NCI-H128 (cell line): Measurements from ENCODE around the gene ENTREP1.
"Not testable (repeated sequence)": the region's sequence is repeated elsewhere in the genome, so short reads cannot be mapped to it uniquely, and the experiment has no call there.

Experiments used
- DNase-seq: peaks from one replicate; lab custom pipeline; 2025; ENCODE audit not compliant: unreplicated experiment; lab: John Stamatoyannopoulos, UW

The ENTREP1 gene, protein sequence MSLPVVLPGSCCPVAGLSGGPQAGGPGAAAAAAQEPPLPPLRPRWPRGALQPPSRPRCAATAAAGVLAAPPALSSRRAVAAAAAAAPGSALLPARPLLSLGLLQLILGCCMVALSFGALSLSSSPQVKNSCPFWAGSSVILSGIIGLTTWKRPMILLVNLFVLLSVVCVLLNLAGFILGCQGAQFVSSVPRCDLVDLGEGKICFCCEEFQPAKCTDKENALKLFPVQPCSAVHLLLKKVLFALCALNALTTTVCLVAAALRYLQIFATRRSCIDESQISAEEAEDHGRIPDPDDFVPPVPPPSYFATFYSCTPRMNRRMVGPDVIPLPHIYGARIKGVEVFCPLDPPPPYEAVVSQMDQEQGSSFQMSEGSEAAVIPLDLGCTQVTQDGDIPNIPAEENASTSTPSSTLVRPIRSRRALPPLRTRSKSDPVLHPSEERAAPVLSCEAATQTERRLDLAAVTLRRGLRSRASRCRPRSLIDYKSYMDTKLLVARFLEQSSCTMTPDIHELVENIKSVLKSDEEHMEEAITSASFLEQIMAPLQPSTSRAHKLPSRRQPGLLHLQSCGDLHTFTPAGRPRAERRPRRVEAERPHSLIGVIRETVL

DNA sequence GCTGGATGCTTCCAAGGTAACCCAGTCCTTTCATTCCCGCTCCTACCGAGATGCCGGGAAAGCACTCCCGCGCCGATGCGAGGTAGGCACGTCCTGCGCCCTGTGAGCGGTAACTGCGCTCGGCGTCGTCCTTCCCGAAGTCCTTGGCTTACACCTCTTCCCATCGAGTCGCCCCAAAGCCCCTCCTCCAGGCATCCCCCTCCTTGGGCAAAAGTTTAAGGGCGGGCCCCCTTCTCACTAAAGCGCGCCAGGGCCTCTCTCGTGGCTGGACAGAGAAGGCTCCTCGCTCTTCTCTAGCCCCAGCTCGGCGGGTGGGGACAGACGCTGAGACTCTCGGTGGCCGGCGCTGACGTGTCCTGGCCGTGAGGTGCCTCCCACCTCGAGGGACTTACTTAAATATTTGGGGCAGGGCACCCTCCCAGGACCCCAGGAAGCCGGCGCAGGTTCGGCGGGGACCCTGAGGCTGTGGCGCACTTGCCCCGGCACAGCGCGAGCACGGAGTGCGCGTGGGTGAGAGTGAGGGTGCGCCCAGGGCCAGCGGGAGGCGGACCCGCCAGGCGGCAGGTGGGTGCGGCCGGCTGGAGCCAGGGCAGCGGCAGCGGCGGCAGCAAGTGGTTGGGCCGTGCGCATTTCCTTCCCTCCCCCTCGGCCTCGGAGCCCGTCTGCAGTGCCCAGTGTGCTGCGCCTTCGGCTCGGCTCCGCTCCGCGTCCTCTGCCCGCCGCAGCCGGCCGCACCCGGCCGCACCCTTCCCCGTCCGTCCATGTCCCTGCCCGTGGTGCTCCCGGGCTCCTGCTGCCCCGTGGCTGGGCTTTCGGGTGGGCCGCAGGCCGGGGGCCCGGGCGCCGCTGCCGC, at the start of gene ENTREP1:
ENTREP1 (plus strand) TSS at position 667 of the 853 bp plus-strand sequence; CDS start at position 762, 95 bp downstream.
- DNase-seq = peak; percentile 33

DNA sequence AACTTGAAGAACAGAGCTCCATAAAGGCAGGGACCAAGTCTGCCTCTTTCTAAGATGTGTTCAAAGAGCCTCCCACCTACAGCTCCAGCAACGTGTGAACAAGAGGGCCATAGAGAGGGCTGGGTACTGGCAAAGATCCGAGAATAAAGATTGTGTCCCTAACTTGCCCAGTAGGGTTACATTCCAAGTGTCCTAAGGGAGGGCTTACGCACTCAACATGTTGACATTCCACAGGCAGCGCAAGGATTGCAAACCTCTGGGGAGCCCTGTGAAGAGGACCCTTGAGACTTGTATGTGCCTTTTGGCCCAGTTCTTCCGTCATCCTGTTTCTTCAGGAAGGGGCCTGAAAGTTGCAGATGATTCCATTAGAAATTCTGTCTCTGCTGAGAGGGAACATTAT, 48.2 kb upstream of the ENTREP1 start:
- no peak for DNase-seq

DNA sequence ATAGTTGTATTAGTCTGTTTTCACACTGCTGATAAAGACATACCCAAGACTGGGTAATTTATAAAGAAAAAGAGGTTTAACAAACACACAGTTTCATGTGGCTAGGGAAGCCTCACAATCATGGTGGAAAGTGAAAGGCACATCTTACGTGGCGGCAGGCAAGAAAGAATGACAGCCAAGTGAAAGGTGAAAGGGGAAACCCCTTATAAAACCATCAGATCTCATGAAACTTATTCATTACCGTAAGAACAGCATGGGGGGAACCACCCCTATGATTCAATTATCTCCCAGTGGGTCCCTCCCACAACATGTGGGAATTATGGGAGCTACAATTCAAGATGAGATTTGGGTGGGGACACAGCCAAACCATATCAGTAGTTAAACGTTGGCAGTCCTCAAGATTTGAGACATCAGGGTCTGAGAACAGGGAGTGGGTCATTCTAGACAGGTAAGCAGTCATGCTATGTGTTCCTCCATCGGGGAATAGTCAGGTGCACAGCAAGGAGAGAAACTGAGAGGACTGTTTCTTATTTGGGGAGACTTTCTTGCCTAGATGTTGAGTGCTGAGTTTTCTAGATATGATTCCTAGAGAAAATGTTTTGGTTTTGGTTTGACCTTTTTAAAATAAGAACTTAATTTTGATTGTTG, 45.8 kb upstream of the ENTREP1 start:
- no peak for DNase-seq

DNA sequence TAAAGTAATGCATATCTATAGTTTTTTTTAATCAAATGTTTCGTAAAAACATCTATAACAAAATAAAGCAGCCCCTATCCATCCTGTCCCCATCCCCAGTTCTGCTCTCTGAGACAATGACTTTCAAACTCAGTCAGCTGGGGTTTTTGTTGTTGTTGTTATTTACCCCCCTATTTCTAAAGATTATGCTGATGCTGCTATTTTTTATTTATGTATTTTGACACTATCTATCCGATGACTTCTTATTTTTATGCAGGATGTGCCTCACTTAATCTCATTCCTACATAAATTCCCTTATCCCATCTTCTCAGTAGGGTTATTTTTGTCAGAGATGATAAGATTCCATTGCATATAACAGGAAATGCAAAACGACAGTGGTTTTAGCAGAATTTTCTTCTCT, 45.3 kb upstream of the ENTREP1 start:
- no peak for DNase-seq

DNA sequence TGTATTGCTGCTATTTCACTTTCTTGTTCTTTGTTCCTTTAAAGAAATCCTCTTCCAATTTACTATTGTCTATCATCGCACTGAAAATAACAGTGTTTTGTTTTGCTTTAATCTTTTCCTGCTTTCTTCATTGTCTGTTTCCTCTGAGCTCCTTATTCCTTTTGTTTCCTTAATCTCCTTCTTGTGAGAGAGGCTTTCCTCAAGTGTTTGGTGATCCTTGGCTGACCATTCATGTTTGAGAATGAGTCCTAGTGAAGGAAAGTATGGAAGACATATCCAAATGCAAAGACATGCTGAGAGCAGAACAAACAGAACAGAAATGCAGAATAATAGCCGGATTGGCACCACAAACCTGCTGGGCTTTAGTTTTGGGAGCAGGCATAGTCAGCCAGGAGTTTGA, 42.0 kb upstream of the ENTREP1 start:
- DNase-seq = no peak

DNA sequence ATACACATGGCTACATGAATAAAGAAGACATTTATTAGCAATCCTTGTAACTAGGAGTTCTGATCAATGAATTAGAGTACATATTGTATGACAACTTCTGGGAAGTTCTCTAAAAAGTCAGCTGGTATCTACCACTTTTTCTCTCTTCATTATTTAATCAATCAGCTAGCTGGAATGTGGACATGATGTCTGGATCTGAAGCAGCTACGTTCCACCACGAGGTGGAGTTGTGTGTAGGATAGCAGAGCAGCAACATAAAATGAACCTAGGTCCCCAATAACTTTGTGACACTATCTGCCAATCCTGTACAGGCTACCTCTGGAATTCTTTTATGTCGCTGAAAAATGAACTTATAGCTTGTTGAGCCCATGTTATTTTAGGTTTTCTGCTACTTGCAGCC, 32.9 kb upstream of the ENTREP1 start:
- DNase-seq = no peak

DNA sequence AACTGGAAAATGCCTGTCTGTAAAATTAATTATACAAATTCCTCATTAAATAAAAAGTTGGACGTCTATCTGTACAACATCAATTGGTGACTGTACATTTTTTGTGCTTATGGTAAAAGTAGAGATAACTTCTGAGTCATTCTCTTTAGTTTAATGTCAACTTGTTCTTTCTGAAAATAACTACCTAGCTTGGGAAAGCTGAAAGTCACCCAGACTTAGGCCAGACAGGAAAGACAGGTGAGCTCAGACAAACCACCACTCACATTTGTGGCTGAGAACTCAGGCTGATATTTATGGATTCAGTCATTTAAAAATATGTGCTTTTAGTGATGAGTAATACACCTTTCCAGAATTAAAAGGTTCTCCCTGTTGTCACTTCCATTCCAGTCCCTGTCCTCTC, 31.9 kb upstream of the ENTREP1 start:
- no peak for DNase-seq

DNA sequence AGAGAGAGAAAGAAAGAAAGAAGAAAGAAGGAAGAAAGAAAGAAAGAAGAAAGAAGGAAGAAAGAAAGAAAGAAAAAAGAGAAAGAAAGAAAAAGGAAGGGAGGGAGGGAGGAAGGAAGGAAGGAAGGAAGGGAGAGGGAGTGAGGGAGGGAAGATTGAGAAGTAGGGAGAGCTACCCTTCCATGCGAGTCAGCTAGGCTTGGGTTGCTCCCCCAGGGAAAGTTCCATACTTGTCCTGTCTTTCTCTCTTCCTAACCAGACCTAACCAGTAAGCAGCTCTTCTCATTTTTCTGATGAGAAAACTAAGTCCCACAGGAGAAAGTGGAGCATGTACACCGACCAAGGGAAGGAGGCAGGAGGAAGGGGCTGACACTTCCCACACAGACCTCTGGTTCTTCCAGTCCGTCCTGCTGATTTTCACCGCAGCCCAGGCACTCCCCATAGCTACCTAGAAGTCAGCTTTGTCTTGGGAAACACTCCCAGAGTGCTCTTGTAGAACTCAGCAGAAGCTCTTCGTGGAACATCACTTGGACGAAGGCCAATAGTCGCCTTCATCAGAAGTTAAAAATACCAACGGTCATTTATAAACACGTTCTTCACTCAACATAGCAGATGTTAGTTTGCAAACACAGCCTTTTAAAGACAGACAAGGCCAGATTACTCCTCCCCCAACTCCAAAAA, 29.0 kb upstream of the ENTREP1 start:
- DNase-seq = no peak

DNA sequence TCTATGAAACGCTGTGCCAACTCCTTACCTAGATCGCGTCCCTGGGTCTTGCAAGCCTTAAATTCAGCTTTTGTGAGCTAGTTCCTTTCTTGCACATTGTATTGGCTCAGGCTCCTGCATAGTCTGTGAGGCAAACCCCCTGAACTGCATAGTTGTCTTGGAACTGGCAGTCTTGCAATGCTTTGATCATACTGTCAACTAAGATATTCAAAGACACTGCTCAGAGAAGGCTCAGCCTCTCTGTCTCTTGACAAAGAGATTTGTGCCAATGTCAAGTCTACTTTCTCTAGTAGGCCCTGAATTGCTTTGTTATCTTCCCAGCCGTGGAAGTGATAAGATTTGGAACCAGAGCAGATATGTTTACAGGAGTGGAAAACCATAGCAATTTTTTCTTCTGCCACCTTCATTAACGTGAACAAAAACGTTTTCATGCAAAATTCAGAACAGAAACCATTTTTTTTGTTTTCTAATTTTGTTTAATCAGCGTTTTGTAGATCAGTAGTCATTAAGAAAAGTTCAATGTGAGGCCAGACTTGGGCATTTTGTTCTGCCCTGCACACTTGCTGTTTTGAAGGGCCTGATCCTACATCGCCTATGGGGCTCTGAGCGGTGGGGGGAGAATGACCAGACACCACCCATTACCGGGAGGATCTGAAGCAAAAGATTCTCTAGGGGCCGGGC, 27.6 kb upstream of the ENTREP1 start:
- DNase-seq = no peak

DNA sequence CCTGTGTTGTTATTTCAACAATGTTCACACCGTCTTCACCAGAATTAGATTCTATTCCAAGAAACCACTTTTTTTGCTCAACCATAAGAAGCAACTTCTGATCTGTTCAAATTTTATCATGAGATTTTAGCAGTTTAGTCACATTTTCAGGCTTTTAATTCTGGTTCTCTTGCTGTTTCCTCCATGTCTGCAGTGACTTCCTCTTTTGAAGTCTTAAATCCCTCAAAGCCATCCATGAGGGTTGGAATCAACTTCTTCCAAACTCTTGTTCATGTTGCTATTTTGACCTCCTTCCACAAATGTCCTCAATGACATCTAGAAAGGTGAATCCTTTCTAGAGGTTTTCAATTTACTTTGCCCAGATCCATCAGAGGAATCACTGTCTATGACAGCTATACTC, 25.7 kb upstream of the ENTREP1 start:
- DNase-seq = no peak

DNA sequence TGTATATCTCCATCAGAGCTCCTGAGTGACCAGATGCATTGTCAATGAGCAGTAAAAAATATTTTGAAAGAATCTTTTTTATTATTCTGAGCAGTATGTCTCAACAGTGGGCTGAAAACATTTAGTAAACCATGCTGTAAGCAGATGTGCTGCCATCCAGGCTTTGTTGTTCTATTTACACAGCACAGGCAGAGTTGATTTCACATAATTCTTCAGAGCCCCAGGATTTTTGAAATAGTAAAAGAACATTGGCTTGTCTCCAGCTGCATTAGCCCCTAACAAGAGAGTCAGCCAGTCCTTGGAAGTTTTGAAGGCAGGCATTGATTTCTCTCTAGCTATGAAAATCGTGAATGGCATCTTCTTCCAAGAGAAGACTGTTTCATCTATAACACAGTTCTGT, 25.2 kb upstream of the ENTREP1 start:
- no peak for DNase-seq

DNA sequence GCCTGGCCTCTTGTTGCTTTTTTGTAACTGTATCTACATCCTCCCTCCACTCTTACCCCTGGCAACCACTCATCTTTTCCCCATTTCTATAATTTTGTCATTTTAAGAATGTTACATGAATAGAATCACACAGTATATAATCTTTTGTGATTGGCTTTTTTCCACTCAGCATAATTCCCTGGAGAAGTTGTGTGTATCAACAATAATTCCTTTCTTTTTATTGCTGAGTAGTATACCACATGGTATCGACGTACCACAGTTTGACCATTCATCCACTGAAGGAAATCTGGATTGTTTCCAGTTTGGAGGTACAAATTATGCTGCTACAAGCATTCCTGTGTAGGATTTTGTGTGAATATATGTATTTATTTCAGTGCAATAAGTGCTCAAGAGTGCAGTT, 21.7 kb upstream of the ENTREP1 start:
- DNase-seq = no peak

DNA sequence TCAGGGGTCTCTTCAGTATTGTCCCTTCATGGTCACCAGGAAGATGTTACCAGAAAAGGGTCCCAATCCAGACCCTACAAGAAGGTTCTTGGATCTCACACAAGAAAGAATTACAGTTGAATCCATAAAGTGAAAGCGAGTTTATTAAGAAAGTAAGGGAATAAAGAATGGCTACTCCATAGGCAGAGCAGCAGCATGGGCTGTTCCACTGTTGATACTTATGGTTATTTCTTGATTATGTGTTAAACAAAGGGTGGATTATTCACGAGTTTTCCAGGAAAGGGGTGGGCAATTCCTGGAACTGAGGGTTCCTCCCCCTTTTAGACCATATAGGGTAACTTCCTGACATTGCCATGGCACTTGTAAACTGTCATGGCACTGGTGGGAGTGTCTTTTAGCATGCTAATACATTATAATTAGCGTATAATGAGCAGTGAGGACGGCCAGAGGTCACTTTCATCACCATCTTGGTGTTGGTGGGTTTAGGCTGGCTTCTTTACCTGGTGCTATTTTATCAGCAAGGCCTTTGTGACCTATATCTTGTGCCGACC, 18.0 kb upstream of the ENTREP1 start:
- not testable (repeated sequence) for DNase-seq

DNA sequence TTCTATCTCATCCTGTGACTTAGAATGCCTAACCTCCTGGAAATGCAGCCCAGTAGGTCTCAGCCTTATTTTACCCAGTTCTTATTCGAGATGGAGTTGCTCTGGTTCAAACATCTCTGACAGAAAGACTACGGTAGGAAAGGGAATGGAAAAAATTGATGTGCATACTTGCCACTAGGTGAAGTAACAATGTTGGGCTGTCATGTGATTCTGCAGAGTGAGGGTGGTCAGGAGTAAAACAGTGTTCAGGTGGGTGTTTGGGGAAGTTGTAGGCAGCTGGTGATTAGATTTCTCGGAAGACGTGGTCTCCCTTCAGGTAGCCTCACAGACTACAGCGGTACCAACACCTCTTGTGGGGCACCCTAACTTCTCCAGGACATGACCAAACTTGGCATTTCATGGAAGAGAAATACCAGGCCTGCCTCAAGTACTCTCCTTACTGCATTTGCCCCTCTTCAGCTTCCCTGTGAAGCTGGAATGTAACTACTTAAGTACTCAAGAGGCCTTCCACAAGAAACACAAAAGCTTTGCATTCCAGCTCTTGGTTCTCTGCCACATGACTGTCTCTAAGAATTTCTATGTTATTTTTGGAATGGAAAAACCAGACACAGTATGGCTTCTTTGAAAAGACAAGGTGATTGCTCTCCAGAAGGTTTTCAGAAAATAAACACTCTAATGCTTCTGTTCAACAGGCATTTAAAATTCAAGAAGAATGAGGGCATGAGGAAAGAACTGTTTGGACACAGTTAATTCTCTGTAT, 17.4 kb upstream of the ENTREP1 start:
- DNase-seq = no peak

DNA sequence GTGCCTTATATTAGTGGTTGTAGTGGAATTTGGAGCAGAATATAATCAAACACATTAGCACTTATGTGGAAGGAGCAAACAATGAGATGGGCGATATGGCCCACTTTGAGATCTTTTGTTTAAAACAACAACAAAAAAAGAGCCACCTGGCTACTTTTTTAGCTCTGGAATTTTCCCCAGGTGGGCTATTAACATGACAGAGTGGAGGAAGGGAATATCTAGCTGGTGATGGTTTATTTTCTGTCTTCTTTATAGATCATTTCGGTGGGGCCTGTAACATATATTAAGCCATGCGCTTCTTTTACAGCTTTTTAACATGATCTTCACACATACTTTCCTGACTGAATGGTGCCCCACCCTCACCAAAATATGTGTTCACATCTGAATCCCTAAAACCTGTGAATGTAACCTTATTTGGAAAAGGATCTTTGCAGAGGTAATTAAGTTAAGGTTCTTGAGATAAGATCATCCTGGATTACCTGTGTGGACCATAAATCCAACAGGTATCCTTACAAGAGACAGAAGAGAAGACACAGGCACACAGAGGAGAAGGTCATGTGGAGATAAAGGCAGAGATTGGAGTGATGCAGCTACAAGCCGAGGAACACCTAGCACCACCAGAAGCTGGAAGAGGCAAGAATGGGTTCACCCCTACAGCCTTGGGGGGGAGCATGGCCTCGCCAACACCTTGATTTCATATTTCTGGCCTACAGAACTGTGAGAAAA, 16.6 kb upstream of the ENTREP1 start:
- no peak for DNase-seq

DNA sequence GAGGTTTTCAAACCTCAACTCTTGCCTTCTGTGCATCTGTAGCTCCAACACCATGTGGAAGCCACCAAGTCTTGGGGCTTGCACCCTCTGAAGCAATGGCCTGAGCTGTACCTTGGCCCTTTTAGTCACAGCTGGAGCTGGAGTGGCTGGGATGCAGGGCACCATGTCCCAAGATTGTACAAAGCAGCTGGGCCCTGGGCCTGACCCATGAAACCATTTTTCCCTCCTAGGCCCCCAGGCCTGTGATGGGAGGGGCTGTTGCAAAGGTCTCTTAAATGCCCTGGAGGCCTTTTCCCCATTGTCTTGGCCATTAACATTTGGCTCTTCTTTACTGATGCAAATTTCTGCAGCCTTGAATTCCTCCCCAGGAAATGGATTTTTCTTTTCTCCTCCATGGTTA, 11.8 kb upstream of the ENTREP1 start:
- no peak for DNase-seq

DNA sequence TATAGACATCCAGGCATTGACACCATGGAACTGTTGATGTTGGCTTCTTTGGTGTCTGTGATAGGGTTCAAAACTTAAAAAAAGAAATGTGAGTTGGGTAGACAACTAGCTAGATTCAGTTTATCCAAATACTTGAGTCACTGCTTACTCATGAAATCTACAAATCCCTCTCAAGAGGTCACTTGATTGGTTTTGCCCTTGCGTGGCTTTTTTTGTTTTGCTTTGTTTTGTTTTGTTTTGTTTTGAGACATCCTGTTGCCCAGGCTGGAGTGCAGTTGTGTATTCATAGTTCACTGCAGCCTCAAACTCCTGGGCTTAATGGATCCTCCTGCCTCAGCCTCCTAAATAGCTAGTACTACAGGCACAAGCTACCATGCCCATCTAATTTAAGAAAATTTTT, 10.5 kb upstream of the ENTREP1 start:
- no peak for DNase-seq

DNA sequence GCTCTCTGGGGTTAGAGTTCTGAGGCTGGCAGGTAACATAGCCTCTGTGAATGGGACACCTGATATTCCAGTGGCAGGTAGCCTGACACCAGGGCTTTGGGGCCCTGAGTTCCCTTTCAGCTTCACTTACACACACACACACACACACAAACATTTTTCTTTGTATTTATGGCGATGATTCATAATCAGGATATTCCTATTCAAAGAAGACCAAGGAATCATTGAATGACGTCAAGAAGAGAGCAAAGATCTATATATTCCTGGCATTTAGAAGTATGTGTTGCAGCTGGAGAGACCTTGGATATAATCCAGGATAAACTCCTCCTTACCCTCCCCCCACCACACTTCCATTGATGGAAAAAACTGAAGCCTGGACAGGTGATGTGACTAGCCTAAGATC, 7.9 kb upstream of the ENTREP1 start:
- DNase-seq = no peak

DNA sequence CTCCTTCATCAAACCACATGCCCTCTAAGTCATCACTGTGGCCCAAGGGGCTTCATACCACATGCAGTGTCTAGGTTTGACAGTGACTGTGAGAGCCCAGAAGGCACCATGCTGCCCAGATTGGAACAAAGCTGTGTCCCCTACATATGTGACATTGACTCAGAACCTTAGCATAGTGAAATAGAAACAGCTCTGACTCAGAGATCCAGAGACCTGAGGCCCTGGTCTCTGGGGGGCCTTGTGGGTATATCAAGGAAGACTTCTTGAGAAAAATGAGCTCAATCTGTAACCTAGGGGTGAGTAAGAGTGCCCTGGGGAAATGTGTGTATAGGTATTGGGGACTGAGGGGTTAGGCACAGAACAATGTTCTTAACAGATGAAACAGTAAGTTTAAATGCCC, 7.1 kb upstream of the ENTREP1 start:
- DNase-seq = no peak
